ENCODE data around the gene TPK1.

TPK1 gene

DNA sequence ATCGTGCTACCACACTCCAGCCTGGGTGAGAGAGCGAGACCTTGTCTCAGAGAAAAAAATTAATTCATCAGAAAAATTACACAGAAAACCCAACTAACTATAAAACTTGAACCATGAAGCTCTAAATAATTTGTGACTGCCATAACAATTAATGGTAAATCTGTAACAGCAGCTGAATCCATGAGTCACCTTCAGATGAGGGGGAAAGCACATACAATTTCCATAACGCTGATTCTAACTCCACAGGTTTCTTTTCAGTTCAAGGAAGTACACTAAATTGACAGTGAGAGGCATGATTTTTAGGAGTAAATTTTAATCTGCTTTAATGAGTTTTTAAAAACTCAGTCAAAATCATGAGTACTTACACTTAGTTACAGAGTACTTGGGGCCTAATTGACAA, 312.2 kb downstream of the TPK1 start:
- TF ChIP-seq, protein P1, sequence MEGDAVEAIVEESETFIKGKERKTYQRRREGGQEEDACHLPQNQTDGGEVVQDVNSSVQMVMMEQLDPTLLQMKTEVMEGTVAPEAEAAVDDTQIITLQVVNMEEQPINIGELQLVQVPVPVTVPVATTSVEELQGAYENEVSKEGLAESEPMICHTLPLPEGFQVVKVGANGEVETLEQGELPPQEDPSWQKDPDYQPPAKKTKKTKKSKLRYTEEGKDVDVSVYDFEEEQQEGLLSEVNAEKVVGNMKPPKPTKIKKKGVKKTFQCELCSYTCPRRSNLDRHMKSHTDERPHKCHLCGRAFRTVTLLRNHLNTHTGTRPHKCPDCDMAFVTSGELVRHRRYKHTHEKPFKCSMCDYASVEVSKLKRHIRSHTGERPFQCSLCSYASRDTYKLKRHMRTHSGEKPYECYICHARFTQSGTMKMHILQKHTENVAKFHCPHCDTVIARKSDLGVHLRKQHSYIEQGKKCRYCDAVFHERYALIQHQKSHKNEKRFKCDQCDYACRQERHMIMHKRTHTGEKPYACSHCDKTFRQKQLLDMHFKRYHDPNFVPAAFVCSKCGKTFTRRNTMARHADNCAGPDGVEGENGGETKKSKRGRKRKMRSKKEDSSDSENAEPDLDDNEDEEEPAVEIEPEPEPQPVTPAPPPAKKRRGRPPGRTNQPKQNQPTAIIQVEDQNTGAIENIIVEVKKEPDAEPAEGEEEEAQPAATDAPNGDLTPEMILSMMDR (IDR thresholded peaks at IDR 0.05) = no peak
- H3K36me3 ChIP-seq (ENCODE audit: control insufficient read depth, insufficient read depth, low read length) = no peaks in the 10 kb centered on the region
- H3K27ac ChIP-seq = no peak overlapping the region

DNA sequence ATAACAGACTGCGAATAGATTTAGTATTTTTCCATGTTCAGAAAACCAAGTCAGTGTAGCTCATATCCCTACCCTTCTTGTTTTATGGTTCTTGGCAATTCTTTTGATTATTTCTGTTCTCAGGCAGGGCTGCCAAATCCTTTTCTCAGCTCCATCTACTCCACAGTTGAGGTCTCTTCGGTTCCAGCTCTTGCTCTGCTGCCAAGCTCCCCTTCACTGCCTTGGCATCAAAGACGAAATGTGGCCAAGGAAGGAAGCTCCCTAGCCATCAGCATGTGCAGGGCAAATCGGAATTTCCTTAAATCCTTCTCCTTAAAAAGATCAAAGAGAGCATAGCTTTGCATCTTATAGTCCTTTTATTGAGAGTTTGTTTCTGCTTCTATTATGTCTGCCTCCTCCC, 315.9 kb downstream of the TPK1 start:
- no peak overlapping the region for H2AFZ ChIP-seq
- no peak overlapping the region for H3K4me2 ChIP-seq (ENCODE audit: low read length)
- H3K4me1 ChIP-seq = no peaks in the 10 kb centered on the region
- no peaks in the 10 kb centered on the region for H3K36me3 ChIP-seq (ENCODE audit: control insufficient read depth, insufficient read depth, low read length)
- no peak overlapping the region for H3K27ac ChIP-seq
- H3K79me2 ChIP-seq = no peaks in the 10 kb centered on the region
- H3K4me3 ChIP-seq (ENCODE audit: low read depth, low read length) = no peak overlapping the region
- TF ChIP-seq, protein P1 (IDR thresholded peaks at IDR 0.05) = no peak
- no peaks in the 10 kb centered on the region for H3K27me3 ChIP-seq (ENCODE audit: control insufficient read depth, insufficient read depth, low read length)
- no peaks in the 10 kb centered on the region for H3K9me3 ChIP-seq (ENCODE audit: control insufficient read depth, low read length)
- no peak overlapping the region for H3K9ac ChIP-seq

More for the DNA sequence above, 312.2 kb downstream of the TPK1 start:
- no peaks in the 10 kb centered on the region for H3K4me1 ChIP-seq
- no peaks in the 10 kb centered on the region for H3K27me3 ChIP-seq (ENCODE audit: control insufficient read depth, insufficient read depth, low read length)
- no peaks in the 10 kb centered on the region for H3K9me3 ChIP-seq (ENCODE audit: control insufficient read depth, low read length)
- H2AFZ ChIP-seq = no peak overlapping the region
- no peak overlapping the region for H3K9ac ChIP-seq
- H3K79me2 ChIP-seq = no peaks in the 10 kb centered on the region
- H3K4me2 ChIP-seq (ENCODE audit: low read length) = no peak overlapping the region
- H3K4me3 ChIP-seq (ENCODE audit: low read depth, low read length) = no peak overlapping the region

DNA sequence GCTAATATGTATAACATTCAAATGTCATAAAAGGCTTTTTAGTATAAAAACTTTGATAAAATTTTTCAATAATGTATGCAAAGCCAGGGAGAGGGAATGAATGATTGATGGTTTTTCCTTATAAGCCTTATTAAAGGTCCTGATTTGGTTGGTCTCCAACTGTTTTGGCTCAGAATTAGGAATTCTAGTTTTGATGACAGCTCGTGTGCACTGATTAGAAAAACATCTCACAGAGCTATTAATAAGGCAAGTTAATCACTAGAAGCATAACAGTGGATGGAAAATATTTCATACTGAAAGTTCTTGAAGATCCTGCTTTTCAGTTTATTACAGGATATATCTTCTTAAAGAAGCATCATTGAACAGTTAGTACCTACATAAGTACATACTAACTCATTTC, 317.5 kb downstream of the TPK1 start:
- no peaks in the 10 kb centered on the region for H3K4me1 ChIP-seq
- no peaks in the 10 kb centered on the region for H3K27me3 ChIP-seq (ENCODE audit: control insufficient read depth, insufficient read depth, low read length)
- H3K9me3 ChIP-seq (ENCODE audit: control insufficient read depth, low read length) = no peaks in the 10 kb centered on the region
- H3K27ac ChIP-seq = no peak overlapping the region
- TF ChIP-seq, protein P1 (IDR thresholded peaks at IDR 0.05) = no peak
- H3K4me3 ChIP-seq (ENCODE audit: low read depth, low read length) = no peak overlapping the region
- no peak overlapping the region for H3K9ac ChIP-seq
- no peak overlapping the region for H3K4me2 ChIP-seq (ENCODE audit: low read length)
- no peak overlapping the region for H2AFZ ChIP-seq
- H3K79me2 ChIP-seq = no peaks in the 10 kb centered on the region
- H3K36me3 ChIP-seq (ENCODE audit: control insufficient read depth, insufficient read depth, low read length) = no peaks in the 10 kb centered on the region

DNA sequence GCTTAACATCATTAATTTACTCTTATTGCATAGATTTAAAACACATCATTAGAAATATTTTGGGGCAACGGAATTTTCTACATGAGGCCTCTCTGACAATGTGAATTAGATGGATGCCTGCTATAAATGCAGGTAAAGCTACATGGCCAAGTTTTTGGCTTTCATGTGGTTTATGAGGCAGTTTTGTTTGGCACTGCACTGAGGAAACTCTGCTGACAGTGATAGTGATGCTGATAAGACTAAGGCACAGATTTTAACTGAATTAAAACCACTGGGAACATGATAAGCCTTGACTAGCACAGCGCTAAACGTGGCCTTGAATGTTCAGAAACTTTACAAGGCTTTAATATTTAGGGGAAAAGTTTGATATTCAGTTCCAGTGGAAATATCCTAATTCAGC, 318.1 kb downstream of the TPK1 start:
- H2AFZ ChIP-seq = no peak overlapping the region
- H3K79me2 ChIP-seq = no peaks in the 10 kb centered on the region
- H3K27ac ChIP-seq = no peak overlapping the region
- no peaks in the 10 kb centered on the region for H3K27me3 ChIP-seq (ENCODE audit: control insufficient read depth, insufficient read depth, low read length)
- H3K9ac ChIP-seq = no peak overlapping the region
- TF ChIP-seq, protein P1 (IDR thresholded peaks at IDR 0.05) = no peak
- no peaks in the 10 kb centered on the region for H3K4me1 ChIP-seq
- no peak overlapping the region for H3K4me2 ChIP-seq (ENCODE audit: low read length)
- no peaks in the 10 kb centered on the region for H3K36me3 ChIP-seq (ENCODE audit: control insufficient read depth, insufficient read depth, low read length)
- H3K4me3 ChIP-seq (ENCODE audit: low read depth, low read length) = no peak overlapping the region
- no peaks in the 10 kb centered on the region for H3K9me3 ChIP-seq (ENCODE audit: control insufficient read depth, low read length)

DNA sequence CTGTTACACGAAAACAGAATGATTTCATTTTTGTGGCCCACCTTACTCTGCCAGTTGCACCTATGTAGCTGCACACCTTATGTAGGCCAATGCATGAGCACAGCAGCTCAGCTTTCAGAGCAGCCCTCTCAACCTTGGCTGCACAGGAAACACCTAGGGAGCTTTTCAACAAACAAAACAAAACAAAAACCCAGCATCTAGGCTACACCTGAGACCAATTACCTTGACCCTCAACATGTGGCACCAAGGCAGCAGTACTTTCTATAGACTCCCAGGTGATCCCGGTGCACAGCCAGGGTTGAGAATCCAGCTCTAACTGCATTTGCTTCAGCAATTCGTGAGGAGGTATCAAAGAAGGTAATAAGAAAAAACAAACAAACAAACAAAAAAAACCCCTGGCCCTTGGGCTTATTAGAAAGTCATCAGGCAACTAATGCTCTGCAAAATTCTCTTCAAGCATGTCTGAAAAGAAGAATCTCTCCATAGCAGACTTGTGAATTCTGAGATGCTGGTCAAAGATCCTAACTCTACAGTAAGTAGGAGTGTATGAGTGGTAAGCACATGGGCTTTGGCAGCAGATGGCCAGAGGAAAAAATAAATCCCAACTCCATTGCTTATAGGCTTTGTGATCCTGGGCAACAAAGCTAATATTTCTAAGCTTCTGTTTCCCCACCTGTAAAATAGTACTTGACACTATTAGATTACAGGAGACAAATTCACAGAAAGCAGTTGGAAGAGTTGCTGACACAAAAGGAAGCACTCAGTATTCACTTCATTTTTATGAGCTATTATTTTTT, 318.9 kb downstream of the TPK1 start:
- Histone ChIP-seq H2AFZ (no peak overlapping the region), H3K4me2 (ENCODE audit: low read length) (no peak overlapping the region), H3K4me1 (no peaks in the 10 kb centered on the region), H3K27ac (no peak overlapping the region), H3K79me2 (no peaks in the 10 kb centered on the region), H3K4me3 (ENCODE audit: low read depth, low read length) (no peak overlapping the region), H3K9ac (no peak overlapping the region), H3K27me3 (ENCODE audit: control insufficient read depth, insufficient read depth, low read length) (no peaks in the 10 kb centered on the region), H3K9me3 (ENCODE audit: control insufficient read depth, low read length) (no peaks in the 10 kb centered on the region), H3K36me3 (ENCODE audit: control insufficient read depth, insufficient read depth, low read length) (no peaks in the 10 kb centered on the region)
- TF ChIP-seq, protein P1 (IDR thresholded peaks at IDR 0.05) = no peak
